AG04450 (cell line): ENCODE data around the gene NIBAN1. TPM values are rescaled to one million over a fixed set of nuclear protein-coding genes. Genes with fewer than 3 reads are reported as not detected.

Experiments
- CTCF ChIA-PET: fragments of 300-600, 350-600 bp; formaldehyde crosslinking; extraction: SDS; loops from one replicate; lab custom pipeline; 2022; ENCODE audit warnings: antibody characterized with exemption, inconsistent platforms; lab: Charles Lee
- POLR2A ChIA-PET: fragments of 350-600 bp; formaldehyde crosslinking; extraction: SDS; loops from one replicate; lab custom pipeline; 2021; ENCODE audit warnings: antibody characterized with exemption, inconsistent platforms; lab: Yijun Ruan, JAX
- DNase-seq: peaks from one replicate; pipeline ENCODE4 v3.0.0-alpha.2; 2011; ENCODE audit warnings: low read depth, low spot score
- H3K27ac ChIP-seq: one replicate; pipeline ENCODE4 v1.5.1; 2012; ENCODE audit warnings: low read depth, low read length, control low read depth
- H3K27me3 ChIP-seq: one replicate; pipeline ENCODE4 v1.6.0; 2012; ENCODE audit warnings: low read length; ENCODE audit not compliant: control insufficient read depth, insufficient read depth
- H3K4me3 ChIP-seq: 2 replicates; pipeline ENCODE4 v1.5.1; 2011; ENCODE audit warnings: mild to moderate bottlenecking, low read depth, low read length, control low read depth
- H3K9me3 ChIP-seq: 2 replicates; pipeline ENCODE4 v1.5.1; 2012; ENCODE audit warnings: low read length; ENCODE audit not compliant: control insufficient read depth, insufficient read depth
- polyA plus RNA-seq: library from polyadenylated mRNA; depleted of rRNA; stranded (reverse); fragments of >200 nt; gene quantifications from 2 replicates; pipeline ENCODE4 v1.2.3, GENCODE V29; 2011; rRNA removed
- small RNA-seq: library from RNA; depleted of rRNA; stranded (forward); fragments of <200 nt; gene quantifications from one replicate; pipeline ENCODE3, GENCODE V24; 2012; ENCODE audit warnings: low read depth; ENCODE audit not compliant: insufficient read length
- TF ChIP-seq, protein P1 (sequence below): IDR thresholded peaks from 2 replicates; pipeline ENCODE4 v1.5.1; 2011; ENCODE audit warnings: low read depth, low read length, control low read depth, inconsistent platforms

Gene NIBAN1
- polyA plus RNA-seq, 1 experiment: 32.9 TPM

GRCh38 chr1:184930232-184930631 is 44.1 kb downstream of the NIBAN1 start:
- H3K9me3 ChIP-seq: no peaks in the 10 kb centered on the region
- DNase-seq: no peak
- no peak overlapping the region for H3K4me3 ChIP-seq
- ChIA-PET POLR2A (interaction anchor here (0.7 kb wide), 1 partner anchor 10 kb away, joined by 8 read pairs; no protein-coding TSS in a partner anchor), CTCF (interaction anchor here (0.9 to 1.2 kb wide), 2 partner anchors 120 to 123 kb away, joined by 3 read pairs; no protein-coding TSS in a partner anchor)
- H3K27ac ChIP-seq: no peak overlapping the region
- no peaks in the 10 kb centered on the region for H3K27me3 ChIP-seq
- TF ChIP-seq, protein P1, sequence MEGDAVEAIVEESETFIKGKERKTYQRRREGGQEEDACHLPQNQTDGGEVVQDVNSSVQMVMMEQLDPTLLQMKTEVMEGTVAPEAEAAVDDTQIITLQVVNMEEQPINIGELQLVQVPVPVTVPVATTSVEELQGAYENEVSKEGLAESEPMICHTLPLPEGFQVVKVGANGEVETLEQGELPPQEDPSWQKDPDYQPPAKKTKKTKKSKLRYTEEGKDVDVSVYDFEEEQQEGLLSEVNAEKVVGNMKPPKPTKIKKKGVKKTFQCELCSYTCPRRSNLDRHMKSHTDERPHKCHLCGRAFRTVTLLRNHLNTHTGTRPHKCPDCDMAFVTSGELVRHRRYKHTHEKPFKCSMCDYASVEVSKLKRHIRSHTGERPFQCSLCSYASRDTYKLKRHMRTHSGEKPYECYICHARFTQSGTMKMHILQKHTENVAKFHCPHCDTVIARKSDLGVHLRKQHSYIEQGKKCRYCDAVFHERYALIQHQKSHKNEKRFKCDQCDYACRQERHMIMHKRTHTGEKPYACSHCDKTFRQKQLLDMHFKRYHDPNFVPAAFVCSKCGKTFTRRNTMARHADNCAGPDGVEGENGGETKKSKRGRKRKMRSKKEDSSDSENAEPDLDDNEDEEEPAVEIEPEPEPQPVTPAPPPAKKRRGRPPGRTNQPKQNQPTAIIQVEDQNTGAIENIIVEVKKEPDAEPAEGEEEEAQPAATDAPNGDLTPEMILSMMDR: no peak

DNA sequence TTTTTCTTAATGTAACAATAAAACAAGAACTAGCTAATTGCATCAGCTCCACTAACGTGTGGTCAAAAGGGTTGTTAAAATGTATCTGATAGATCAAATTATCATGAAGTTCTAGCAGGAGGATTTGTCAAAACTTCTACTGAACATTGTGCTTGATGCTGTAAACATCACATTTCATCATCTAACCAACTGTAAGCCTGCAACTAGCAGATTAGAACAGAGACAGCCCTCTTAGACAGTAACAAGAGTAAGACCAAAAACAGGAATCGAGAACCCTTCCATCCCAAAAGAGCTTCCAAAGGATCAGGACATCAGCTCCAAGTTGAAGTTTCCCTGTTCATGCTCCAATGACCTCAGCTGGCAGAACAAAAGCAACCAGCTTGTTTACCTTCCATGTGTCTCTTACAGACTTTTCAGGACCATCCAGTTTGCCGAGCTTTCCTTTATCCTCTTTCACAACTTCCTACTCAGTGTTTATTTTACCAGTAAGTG is 44.6 kb downstream of the NIBAN1 start:
- Histone ChIP-seq H3K27ac (no peak overlapping the region), H3K27me3 (no peaks in the 10 kb centered on the region), H3K4me3 (no peak overlapping the region), H3K9me3 (no peaks in the 10 kb centered on the region)
- TF ChIP-seq, protein P1: no peak
- no peak for DNase-seq
- POLR2A ChIA-PET: no interaction called here
- CTCF ChIA-PET: interaction anchor here (0.9 to 1.2 kb wide), 2 partner anchors 119 to 122 kb away, joined by 3 read pairs; no protein-coding TSS in a partner anchor

GRCh38 chr1:184928394-184928793 is 45.9 kb downstream of the NIBAN1 start:
- CTCF ChIA-PET: no interaction called here
- no peak overlapping the region for H3K4me3 ChIP-seq
- H3K9me3 ChIP-seq: no peaks in the 10 kb centered on the region
- H3K27ac ChIP-seq: no peak overlapping the region
- DNase-seq: no peak
- TF ChIP-seq, protein P1: no peak
- no peaks in the 10 kb centered on the region for H3K27me3 ChIP-seq
- POLR2A ChIA-PET: no interaction called here

Small RNA genes lying within 50 kb of the gene (small RNA-seq; reads per million reads assigned to genes)
- not detected for gene RNA5SP72

Other genes with a start within 250 kb of the NIBAN1 start
- gene EDEM3, start 219.7 kb downstream of the NIBAN1 start, polyA plus RNA-seq: 19.2 and 26.1 TPM in 2 replicates
- gene RNF2, start 71.0 kb upstream of the NIBAN1 start, polyA plus RNA-seq: 38.4 and 49.4 TPM in 2 replicates
- gene TRMT1L, start 182.4 kb upstream of the NIBAN1 start, polyA plus RNA-seq: 26.1 and 33.4 TPM in 2 replicates
- gene SWT1, start 182.7 kb upstream of the NIBAN1 start, polyA plus RNA-seq: 2.9 and 3.6 TPM in 2 replicates